Esophagus muscularis mucosa (tissue), 4 donors: ENCODE results near the gene SPINK4. TPM values are rescaled to one million over a fixed set of nuclear protein-coding genes. Genes with fewer than 3 reads are reported as not detected.

Experiments used
- DNase-seq: peaks from one replicate; pipeline ENCODE4 v3.0.0-alpha.2; 2017; ENCODE audit errors: extremely low spot score
- H3K27ac ChIP-seq, 4 donors: fragments of 200-600 bp; sonication (generic); replicated peaks in 1 of 4; 1 replicate in 3 of 4; 2 replicates in 1 of 4; pipeline ENCODE4 v1.5.1; 2016 to 2019; ENCODE audit warnings: mild to moderate bottlenecking in 1 of 4
- H3K27me3 ChIP-seq, 4 donors: fragments of 200-600 bp; sonication (generic); one replicate each; pipeline versions ENCODE4 v1.5.1 to v1.6.0; 2016 to 2019
- H3K36me3 ChIP-seq, 4 donors: fragments of 200-600 bp; sonication (generic); one replicate each; pipeline ENCODE4 v1.5.1; 2016 to 2019
- H3K4me1 ChIP-seq, 4 donors: fragments of 200-600 bp; sonication (generic); one replicate each; pipeline ENCODE4 v1.5.1; 2016 to 2019
- H3K4me3 ChIP-seq, 4 donors: fragments of 200-600 bp; sonication (generic); 1 replicate in 2 of 4; 2 replicates in 2 of 4; pipeline ENCODE4 v1.5.1; 2016 to 2019; ENCODE audit warnings: mild to moderate bottlenecking in 4 of 4, moderate library complexity in 1 of 4
- H3K9me3 ChIP-seq, 4 donors: fragments of 200-600 bp; sonication (generic); 1 replicate in 3 of 4; 2 replicates in 1 of 4; pipeline ENCODE4 v1.5.1; 2016 to 2019
- CTCF ChIP-seq, 3 experiments: fragments of 200-600 bp in 2 of 3; fragments of 450-650 bp in 1 of 3; sonication (generic) in 2 of 3; IDR thresholded peaks; one replicate each; pipeline ENCODE4 v1.5.1; 2017 to 2019; ENCODE audit warnings: antibody characterized with exemption in 3 of 3, mild to moderate bottlenecking in 2 of 3, moderate library complexity in 1 of 3
- EP300 ChIP-seq: sonication (generic); formaldehyde crosslinking; IDR thresholded peaks from one replicate; pipeline ENCODE4 v1.6.1; 2017; ENCODE audit warnings: antibody characterized with exemption
- POLR2A ChIP-seq: fragments of 450-650 bp; IDR thresholded peaks from one replicate; pipeline ENCODE4 v1.6.1; 2017; ENCODE audit warnings: antibody characterized with exemption, moderate library complexity, mild to moderate bottlenecking, low read depth
- POLR2AphosphoS5 ChIP-seq, 2 donors: sonication (generic); formaldehyde crosslinking; IDR thresholded peaks; one replicate each; pipeline ENCODE4 v1.6.1; 2017; ENCODE audit warnings: antibody characterized with exemption in 2 of 2
- WGBS: methylation state at CpG from one replicate; pipeline ENCODE4 v1.1.5; 2018; 5-methylcytosine and 5-hydroxymethylcytosine counted together
- intact Hi-C: fragments of 100-400 bp; cut with DNase I; formaldehyde crosslinking; loops from one replicate; pipeline ENCODE4 v1.15.1; 2023
- total RNA-seq, 4 donors: library from RNA; depleted of rRNA; stranded (reverse); fragments of >200 nt; gene quantifications; one replicate each; pipeline versions ENCODE4 v1.1.0 to v1.2.1, GENCODE V29; 2016

SPINK4 gene
- total RNA-seq, 4 donors from 2014 or later, result not detected

GRCh38 chr9:33246269-33246860 lies 6.4 kb downstream of the SPINK4 start:
- Histone ChIP-seq H3K36me3 (peaks cover 0 to 33% (median 12%) of the 10 kb centered on the region in 4 donors), H3K4me1 (no peaks in the 10 kb centered on the region), H3K27me3 (peaks cover 0 to 2% (median 0%) of the 10 kb centered on the region in 4 donors), H3K9me3 (no peaks in the 10 kb centered on the region), H3K27ac (no peak overlapping the region), H3K4me3 (no peak overlapping the region)
- peak; percentile 87 for DNase-seq
- TF ChIP-seq CTCF (IDR thresholded peaks at IDR 0.05), result no peak
- no peak for TF ChIP-seq POLR2AphosphoS5 (IDR thresholded peaks at IDR 0.05)
- no peak for TF ChIP-seq EP300
- no peak for TF ChIP-seq POLR2A
- intact Hi-C loops, result no loop called here
- WGBS, result 93% methylated on average over 9 of the region's 9 CpGs

DNA sequence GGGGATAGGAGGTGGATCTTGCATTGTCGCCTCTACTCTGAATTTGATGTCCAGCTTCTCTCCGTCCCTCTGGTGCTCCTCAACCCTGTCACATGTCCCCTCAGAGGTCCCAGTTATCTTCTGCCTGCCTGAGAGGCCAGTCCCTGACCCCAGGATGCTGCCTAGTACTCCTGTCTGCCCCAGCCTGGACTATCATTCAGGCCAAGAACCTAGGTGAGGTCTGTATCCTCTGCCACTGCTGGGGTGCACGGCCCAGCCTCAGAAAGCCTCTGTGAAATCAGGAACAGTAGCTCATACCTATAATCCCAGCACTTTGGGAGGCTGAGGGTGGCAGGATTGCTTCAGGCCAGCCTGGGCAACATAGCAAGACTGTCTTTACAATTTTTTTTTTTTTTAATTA lies 8.6 kb downstream of the SPINK4 start:
- TF ChIP-seq POLR2A (no peak), CTCF (IDR thresholded peaks at IDR 0.05) (no peak), EP300 (no peak), POLR2AphosphoS5 (IDR thresholded peaks at IDR 0.05) (no peak)
- Histone ChIP-seq H3K36me3 (peaks cover 8 to 53% (median 33%) of the 10 kb centered on the region in 4 donors), H3K9me3 (no peaks in the 10 kb centered on the region), H3K27me3 (no peaks in the 10 kb centered on the region), H3K4me3 (no peak overlapping the region), H3K4me1 (no peaks in the 10 kb centered on the region), H3K27ac (no peak overlapping the region)
- no peak for DNase-seq
- 92% methylated on average over 2 of the region's 3 CpGs for WGBS
- intact Hi-C loops, result no loop called here

GRCh38 chr9:33249087-33249658 lies 9.2 kb downstream of the SPINK4 start:
- 90% methylated on average over 6 of the region's 6 CpGs for WGBS
- no peak overlapping the region for H3K4me3 ChIP-seq
- H3K36me3 ChIP-seq, result peaks cover 13 to 59% (median 38%) of the 10 kb centered on the region in 4 donors
- H3K27me3 ChIP-seq, result no peaks in the 10 kb centered on the region
- TF ChIP-seq EP300, result no peak
- no peak for TF ChIP-seq CTCF (IDR thresholded peaks at IDR 0.05)
- no peak for TF ChIP-seq POLR2AphosphoS5 (IDR thresholded peaks at IDR 0.05)
- TF ChIP-seq POLR2A, result no peak
- H3K27ac ChIP-seq, result no peak overlapping the region
- peak; percentile 75 for DNase-seq
- intact Hi-C loops, result no loop called here
- no peaks in the 10 kb centered on the region for H3K9me3 ChIP-seq
- no peaks in the 10 kb centered on the region for H3K4me1 ChIP-seq

DNA sequence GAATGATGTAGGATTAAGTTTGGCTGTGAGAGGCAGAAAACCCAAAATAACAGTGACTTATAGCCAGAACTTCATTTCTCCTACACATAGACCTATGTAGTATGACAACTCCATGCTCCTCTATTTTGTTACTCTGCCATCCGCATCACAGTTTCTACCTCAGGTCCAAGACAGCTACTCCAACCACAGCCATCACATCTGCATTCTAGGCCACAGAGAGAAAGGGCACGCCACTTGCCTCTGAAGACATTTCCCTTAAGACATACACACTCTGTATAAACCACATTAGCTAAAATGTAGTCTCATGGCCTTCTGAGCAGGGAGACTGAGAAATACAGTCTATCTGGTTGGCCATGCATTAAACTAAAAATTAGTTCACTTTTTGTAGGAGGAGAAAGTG lies 10.0 kb downstream of the SPINK4 start:
- intact Hi-C loops, result no loop called here
- Histone ChIP-seq H3K4me3 (no peak overlapping the region), H3K27ac (no peak overlapping the region), H3K9me3 (no peaks in the 10 kb centered on the region), H3K27me3 (no peaks in the 10 kb centered on the region), H3K36me3 (peaks cover 21 to 67% (median 47%) of the 10 kb centered on the region in 4 donors), H3K4me1 (no peaks in the 10 kb centered on the region)
- DNase-seq, result no peak
- 100% methylated on average over 2 of the region's 2 CpGs for WGBS
- TF ChIP-seq EP300, result no peak
- no peak for TF ChIP-seq POLR2AphosphoS5 (IDR thresholded peaks at IDR 0.05)
- no peak for TF ChIP-seq CTCF (IDR thresholded peaks at IDR 0.05)
- TF ChIP-seq POLR2A, result no peak
